Hematopoietic multipotent progenitor cell treated with erythropoietin and hydrocortisone succinate and interleukin-3 and kit ligand, for 4 days (in vitro differentiated cells): ENCODE results near the gene PRKCH.

Source experiments
- DNase-seq: peaks from one replicate; pipeline ENCODE4 v3.0.0-alpha.2; 2015

PRKCH gene

GRCh38 chr14:61559641-61560201 is 238.3 kb downstream of the PRKCH start:
- DNase-seq = no peak

DNA sequence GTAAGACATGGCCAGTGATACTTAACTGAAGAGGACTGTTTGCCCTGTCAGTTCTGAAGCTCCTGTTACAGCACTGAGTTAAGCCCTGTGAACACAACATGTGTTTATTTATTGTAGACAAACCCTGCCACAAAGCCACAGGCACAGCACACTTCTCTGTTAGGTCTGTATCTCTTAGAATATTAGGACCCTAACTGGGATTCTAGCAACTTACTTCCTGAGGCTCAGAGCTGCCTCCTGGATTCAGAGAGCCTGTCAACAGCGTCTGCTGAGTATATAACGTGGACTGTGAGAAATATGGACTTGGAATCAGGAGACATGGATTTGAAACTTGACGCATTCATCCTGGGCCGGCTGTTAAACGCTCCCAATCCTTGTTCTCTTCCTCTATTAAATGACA is 238.9 kb downstream of the PRKCH start:
- DNase-seq = no peak

DNA sequence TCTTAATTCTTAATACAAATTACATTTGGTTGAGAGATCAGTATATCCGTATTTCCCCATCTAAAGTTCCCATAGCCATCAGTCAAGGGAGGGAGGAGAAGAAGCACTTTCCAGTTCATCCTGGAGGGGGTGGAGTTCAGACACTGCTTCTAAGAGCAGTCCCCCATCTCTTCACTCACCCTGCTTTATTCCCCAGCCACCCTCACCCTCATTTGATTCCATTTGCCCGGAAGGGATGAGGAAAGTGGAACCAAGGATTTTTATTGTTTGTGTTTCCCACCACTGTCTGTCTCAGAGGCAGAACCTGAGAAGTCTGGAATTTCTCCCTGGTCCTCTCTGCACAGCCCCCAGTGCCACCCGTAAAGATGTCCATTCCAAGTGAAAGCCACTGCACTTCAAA is 239.7 kb downstream of the PRKCH start:
- DNase-seq = no peak

GRCh38 chr14:61561657-61562276 is 240.4 kb downstream of the PRKCH start:
- no peak for DNase-seq

- no peak for DNase-seq
Observed at GRCh38 chr14:61562321-61563161, 241.2 kb downstream of the PRKCH start.

DNA sequence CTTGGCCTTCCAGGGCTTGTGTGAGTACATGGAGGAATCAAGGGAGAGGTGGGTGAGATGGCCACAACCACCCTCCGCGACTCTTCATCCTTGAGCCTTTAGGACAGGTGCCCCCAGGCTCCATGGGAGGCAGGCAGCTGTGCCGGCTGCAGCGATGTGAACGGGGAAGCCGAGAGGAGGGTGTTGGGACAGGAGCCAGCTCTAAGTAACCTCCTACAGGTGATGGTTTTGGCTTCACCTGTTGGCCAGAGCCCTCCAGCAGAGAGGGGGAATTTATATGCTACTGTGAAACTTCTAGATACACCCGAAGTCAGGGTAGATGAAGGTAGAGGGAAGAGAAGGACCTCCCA is 241.8 kb downstream of the PRKCH start:
- no peak for DNase-seq

DNA sequence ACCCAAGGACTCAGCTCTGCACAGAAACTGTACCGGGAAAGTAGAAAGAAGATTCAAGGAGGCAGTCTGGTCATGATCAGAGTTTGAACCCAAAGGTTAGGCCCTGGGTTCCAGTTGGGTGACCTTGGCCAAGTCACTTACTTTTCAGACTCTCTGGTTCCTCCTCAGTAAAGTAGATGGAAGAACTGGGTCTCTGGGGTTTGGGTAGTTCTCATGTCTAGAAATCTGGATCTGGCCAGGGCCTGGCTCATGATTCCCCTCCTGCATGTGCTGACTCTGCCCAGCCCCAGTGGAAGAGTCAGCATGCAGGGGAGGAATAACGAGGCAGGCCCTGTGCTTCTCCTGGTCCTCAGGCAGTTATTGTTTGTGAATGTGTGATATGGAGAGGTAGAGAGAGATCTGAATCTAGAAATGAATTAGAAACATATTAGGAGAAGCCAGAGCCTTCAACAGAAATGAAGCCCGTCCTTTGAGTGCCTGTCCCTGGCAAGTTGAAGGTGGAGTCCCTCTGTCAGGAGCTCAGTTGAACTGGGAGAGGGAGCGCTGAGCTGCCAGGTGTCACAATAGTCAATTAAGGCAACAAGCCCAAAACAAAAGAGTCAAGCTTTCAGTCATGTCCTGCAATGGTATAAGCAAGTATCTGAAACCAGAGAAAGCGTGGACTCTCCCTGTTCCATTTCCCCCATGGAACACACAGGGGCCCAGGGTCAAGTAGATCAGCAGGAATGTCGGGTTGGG is 242.7 kb downstream of the PRKCH start:
- DNase-seq = no peak

DNA sequence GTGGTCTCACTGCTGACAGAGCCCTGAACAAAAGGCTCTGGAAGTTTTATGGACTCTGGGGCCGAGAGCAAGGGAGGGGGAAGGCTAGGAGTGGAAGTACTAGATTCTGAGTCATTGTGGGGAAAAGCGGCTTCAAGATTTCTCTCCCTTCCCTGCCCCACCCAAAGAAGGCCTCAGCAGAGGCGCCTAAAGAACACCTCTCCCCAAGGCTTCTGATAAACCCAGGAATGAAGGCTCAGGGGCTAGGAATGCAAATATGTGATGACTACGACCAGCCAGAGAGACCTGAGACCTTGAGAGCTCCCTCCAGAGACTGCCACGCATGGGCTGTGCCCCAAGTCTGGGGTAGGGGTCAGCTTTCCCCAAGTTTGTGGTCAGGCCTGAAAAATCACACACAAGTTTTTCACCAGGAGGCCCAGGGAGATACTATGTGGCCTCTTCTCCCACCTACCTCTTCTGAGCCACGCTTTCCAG is 243.3 kb downstream of the PRKCH start:
- DNase-seq = no peak

GRCh38 chr14:61565181-61565580 is 243.8 kb downstream of the PRKCH start:
- no peak for DNase-seq

GRCh38 chr14:61565836-61566536 is 244.6 kb downstream of the PRKCH start:
- no peak for DNase-seq

- no peak for DNase-seq
Observed at GRCh38 chr14:61566537-61567225, 245.3 kb downstream of the PRKCH start.

DNA sequence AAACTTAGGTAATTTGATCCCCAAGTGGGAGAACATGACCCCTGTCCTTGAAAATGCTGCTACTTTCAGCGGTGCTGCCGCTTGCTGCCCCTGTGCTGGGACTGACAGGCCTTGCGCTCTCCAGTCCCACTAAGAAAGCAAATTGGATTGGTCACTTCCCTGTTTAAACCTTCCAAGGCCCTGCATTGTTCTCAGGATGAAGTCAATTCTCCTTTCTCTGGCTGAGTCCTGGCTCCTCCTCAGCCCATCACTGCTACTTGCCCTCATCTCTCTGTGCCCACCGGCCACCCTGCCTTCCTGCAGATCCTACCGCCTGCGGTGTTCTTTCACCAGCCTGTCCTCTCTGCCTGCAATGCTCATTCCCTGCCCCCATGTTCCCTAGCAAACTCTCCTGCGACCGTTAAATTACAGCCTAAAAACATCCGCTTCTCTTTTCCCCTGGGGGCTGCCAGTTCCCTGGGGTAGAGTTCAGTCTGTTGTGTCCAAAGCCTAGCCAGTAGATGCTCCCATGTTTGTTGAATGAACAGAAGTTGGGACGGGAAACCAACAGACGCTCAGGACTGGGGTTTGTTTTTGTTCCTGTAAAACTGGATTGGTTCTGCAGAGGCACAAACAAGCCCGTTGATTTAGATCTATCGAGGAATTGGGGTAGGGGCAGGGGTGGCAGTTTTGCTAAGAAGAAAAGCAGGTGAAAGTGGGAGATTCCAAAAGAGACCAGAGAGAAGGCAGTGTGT is 246.6 kb downstream of the PRKCH start:
- peak; percentile 62 for DNase-seq

DNA sequence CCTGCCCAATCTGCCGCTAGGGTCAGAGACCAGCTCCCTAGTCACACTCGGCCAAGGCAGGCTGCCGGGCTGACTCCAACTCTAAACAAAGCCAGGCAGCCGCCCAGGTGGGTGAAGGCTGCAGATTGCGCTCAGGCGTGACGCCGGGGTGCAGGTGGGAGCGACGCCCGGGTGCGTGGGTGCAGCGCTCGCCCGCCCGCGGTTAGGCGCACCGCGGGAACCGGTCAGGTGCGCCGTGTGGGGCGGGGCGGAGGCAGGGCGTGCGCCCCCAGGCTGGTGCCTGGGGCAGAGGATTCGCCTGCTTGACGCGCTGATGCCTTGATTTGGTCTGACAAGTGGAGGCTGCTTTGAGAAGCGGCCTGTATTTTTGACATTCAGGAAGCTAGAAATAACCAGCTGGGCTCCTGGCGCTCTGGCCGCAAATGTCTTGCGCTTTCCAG is 247.2 kb downstream of the PRKCH start:
- DNase-seq = peak; percentile 53

- DNase-seq = no peak
Observed at GRCh38 chr14:61569308-61569707, 247.9 kb downstream of the PRKCH start.

DNA sequence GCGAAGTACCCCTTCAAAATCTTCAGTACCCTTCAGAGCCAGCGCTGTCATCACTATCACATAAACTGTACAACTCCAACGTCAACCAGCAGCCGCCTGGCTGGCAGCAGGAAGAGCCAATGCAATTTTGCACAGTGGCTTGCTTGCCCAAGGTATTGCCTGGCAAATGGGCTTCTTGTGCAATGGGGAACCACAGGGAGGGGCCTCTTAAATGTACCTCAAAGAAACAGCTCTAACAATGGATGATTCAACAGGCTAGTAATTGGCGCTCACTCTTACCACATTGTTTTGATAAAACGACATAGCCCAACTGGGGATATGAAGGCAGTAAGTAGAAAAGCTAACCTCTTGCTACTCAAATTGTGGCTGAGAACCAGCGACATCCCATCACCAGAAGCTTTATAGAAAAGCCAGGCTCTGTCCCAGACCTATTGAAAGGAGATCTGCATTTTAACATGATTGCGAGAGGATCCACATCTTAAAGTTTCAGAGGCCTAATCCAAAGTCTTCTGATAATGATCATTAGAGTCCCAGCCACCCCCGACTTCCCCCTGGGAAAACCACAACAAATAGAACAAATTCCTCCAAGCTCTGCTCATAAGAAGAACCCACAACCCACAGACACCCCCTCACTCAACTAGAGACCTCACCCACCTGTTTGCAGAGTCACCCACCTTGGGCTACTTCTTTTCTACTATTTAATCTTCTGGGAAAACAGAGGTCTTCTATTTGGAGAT is 248.6 kb downstream of the PRKCH start:
- peak; percentile 89 for DNase-seq

GRCh38 chr14:61570549-61571290 is 249.3 kb downstream of the PRKCH start:
- no peak for DNase-seq

DNA sequence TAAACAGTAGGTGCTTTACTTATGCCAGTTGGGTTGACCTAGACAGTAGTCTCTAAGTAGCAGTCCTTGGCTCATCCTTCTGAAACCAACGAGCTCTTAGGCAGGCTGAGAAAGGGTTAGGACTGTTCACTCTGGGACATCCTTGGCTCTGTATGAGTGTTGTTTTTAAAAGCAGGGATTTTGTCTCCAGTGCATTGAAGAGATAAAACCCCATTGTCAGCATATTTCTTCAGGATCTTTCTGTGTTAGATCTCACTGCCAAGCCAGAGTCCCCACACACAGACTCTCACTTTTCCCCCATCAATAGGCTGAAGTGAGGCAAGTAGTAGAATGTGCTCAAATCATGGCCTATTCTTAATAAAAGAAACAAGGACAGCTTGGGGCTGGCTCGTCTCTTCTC is 250.5 kb downstream of the PRKCH start:
- DNase-seq = no peak

DNA sequence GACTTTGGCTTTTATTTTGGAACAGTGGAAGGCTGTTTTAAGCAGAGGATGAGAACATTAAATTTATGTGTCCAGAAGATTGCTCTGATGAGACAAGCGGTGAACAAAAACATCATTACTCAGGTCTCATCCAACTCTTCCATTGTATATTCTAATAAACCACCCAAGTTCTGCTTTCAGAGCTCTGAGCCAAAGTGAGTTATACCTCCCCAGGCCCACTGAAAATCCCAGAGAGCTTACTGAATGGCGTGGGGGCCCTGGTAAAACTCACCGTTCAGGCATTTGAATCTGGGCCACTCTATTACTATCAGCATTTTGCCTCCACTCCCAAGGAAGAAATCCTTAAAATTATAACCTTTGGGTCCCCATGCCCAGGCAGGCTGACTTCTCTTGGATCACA is 251.9 kb downstream of the PRKCH start:
- no peak for DNase-seq

GRCh38 chr14:61573748-61574513 is 252.6 kb downstream of the PRKCH start:
- DNase-seq = no peak
